HepG2 (cell line): ENCODE results near the gene CLIC1. TPM values are rescaled to one million over a fixed set of nuclear protein-coding genes. Genes with fewer than 3 reads are reported as not detected.
A peak's percentile ranks its signal among the peaks of the same experiment; 100 is the strongest.

Experiments
- AKAP8 ChIP-seq: sonication (generic); formaldehyde crosslinking; IDR thresholded peaks from 2 replicates; pipeline ENCODE4 v1.5.1; 2020; ENCODE audit warnings: mild to moderate bottlenecking, missing genetic modification reagents
- CCDC6 ChIP-seq: sonication (generic); formaldehyde crosslinking; IDR thresholded peaks from 2 replicates; pipeline ENCODE4 v1.8.1; 2022; ENCODE audit warnings: mild to moderate bottlenecking, missing genetic modification reagents, moderate library complexity
- CTCF ChIP-seq: sonication (generic); formaldehyde crosslinking; IDR thresholded peaks from 2 replicates; pipeline ENCODE4 v1.5.0; 2020; ENCODE audit warnings: mild to moderate bottlenecking, missing genetic modification reagents, moderate library complexity
- ELF4 ChIP-seq: sonication (generic); formaldehyde crosslinking; IDR thresholded peaks from 2 replicates; pipeline ENCODE4 v1.5.0; 2020; ENCODE audit warnings: missing genetic modification reagents, mild to moderate bottlenecking, moderate library complexity, borderline replicate concordance
- IKZF4 ChIP-seq: sonication (generic); formaldehyde crosslinking; IDR thresholded peaks from 2 replicates; pipeline ENCODE4 v1.5.1; 2020; ENCODE audit warnings: borderline replicate concordance, mild to moderate bottlenecking, low read depth, missing genetic modification reagents; ENCODE audit errors: not compliant biosample characterization
- LBX2 ChIP-seq: sonication (generic); formaldehyde crosslinking; IDR thresholded peaks from 2 replicates; pipeline ENCODE4 v1.5.0; 2020; ENCODE audit warnings: missing genetic modification reagents, mild to moderate bottlenecking, borderline replicate concordance
- NFKBIZ ChIP-seq: IDR thresholded peaks from 2 replicates; pipeline ENCODE4 v1.6.1; 2018; ENCODE audit warnings: missing genetic modification reagents, missing compliant biosample characterization
- PHF20 ChIP-seq: sonication (generic); formaldehyde crosslinking; IDR thresholded peaks from 2 replicates; pipeline ENCODE4 v1.5.0; 2020; ENCODE audit warnings: mild to moderate bottlenecking, missing genetic modification reagents
- THRA ChIP-seq: sonication (generic); formaldehyde crosslinking; IDR thresholded peaks from 2 replicates; pipeline ENCODE4 v1.4.0; 2020; ENCODE audit warnings: missing genetic modification reagents, borderline replicate concordance
- TOE1 ChIP-seq: sonication (generic); formaldehyde crosslinking; IDR thresholded peaks from 2 replicates; pipeline ENCODE4 v1.4.0; 2020; ENCODE audit warnings: mild to moderate bottlenecking, missing genetic modification reagents
- YEATS4 ChIP-seq: sonication (generic); formaldehyde crosslinking; IDR thresholded peaks from 2 replicates; pipeline ENCODE4 v1.4.0; 2020; ENCODE audit warnings: missing genetic modification reagents, borderline replicate concordance
- ZBTB37 ChIP-seq: sonication (generic); formaldehyde crosslinking; IDR thresholded peaks from 2 replicates; pipeline ENCODE4 v1.4.0; 2020; ENCODE audit warnings: mild to moderate bottlenecking, missing genetic modification reagents
- ZFYVE20 ChIP-seq: sonication (generic); formaldehyde crosslinking; IDR thresholded peaks from 2 replicates; pipeline ENCODE4 v1.8.0; 2023; ENCODE audit warnings: low read depth, mild to moderate bottlenecking, moderate library complexity, missing genetic modification reagents, borderline replicate concordance
- ZNF143 ChIP-seq: sonication (generic); formaldehyde crosslinking; IDR thresholded peaks from 2 replicates; pipeline ENCODE4 v1.4.0; 2020; ENCODE audit warnings: missing genetic modification reagents
- ZNF24 ChIP-seq: fragments of 450-650 bp; IDR thresholded peaks from 2 replicates; pipeline ENCODE4 v1.6.1; 2017; ENCODE audit warnings: antibody characterized with exemption, mild to moderate bottlenecking
- ZNF276 ChIP-seq: sonication (generic); formaldehyde crosslinking; IDR thresholded peaks from 2 replicates; pipeline ENCODE4 v1.4.0; 2020; ENCODE audit warnings: mild to moderate bottlenecking, low read depth, missing genetic modification reagents
- ZNF547 ChIP-seq: sonication (generic); formaldehyde crosslinking; IDR thresholded peaks from 2 replicates; pipeline ENCODE4 v1.5.1; 2020; ENCODE audit warnings: mild to moderate bottlenecking, missing genetic modification reagents
- ZNF605 ChIP-seq: sonication (generic); formaldehyde crosslinking; IDR thresholded peaks from 2 replicates; pipeline ENCODE4 v1.8.0; 2022; ENCODE audit warnings: mild to moderate bottlenecking, missing genetic modification reagents
- ZNF709 ChIP-seq: sonication (generic); formaldehyde crosslinking; IDR thresholded peaks from 2 replicates; pipeline ENCODE4 v1.5.0; 2020; ENCODE audit warnings: mild to moderate bottlenecking, missing genetic modification reagents
- ZNF713 ChIP-seq: sonication (generic); formaldehyde crosslinking; IDR thresholded peaks from 2 replicates; pipeline ENCODE4 v1.4.0; 2020; ENCODE audit warnings: mild to moderate bottlenecking, missing genetic modification reagents
- ZNF878 ChIP-seq: sonication (generic); formaldehyde crosslinking; IDR thresholded peaks from 2 replicates; pipeline ENCODE4 v1.8.1; 2023; ENCODE audit warnings: mild to moderate bottlenecking, missing genetic modification reagents, moderate library complexity
- ZNF883 ChIP-seq: sonication (generic); formaldehyde crosslinking; IDR thresholded peaks from 2 replicates; pipeline ENCODE4 v1.5.1; 2020; ENCODE audit warnings: mild to moderate bottlenecking, missing genetic modification reagents; ENCODE audit errors: not compliant biosample characterization
- ZSCAN29 ChIP-seq: sonication (generic); formaldehyde crosslinking; conservative IDR thresholded peaks from 2 replicates; pipeline ENCODE4 v1.4.0; 2020; ENCODE audit warnings: mild to moderate bottlenecking, missing genetic modification reagents
- polyA plus RNA-seq, 8 experiments: library from polyadenylated mRNA; depleted of rRNA in 3 of 8; stranded (reverse) in 7 of 8; unstranded in 1 of 8; fragments of >200 nt; fragmentation: Illumina TruSeq in 4 of 8; extraction: Trizol in 4 of 8; gene quantifications; 2 replicates each; pipeline versions ENCODE4 v1.2.1 to v1.2.3, GENCODE V29; 2011 to 2016; ENCODE audit warnings: low read depth in 4 of 8, missing spikeins in 1 of 8, mixed read lengths in 1 of 8; ENCODE audit not compliant: insufficient read depth in 1 of 8
- total RNA-seq, 5 experiments: library from RNA; depleted of rRNA; stranded (reverse); fragments of >200 nt; fragmentation: Illumina TruSeq; extraction: Trizol; gene quantifications; 2 replicates each; pipeline ENCODE4 v1.2.3, GENCODE V29; 2016; ENCODE audit warnings: low read depth in 1 of 5

Gene CLIC1
- total and polyA plus RNA-seq, 2 of the 13 experiments (the other 11 are each of a cell fraction or from before 2014, with no cell fraction given) = 602 to 891 TPM

GRCh38 chr6:31737315-31737990 is 1.1 kb upstream of the CLIC1 start (continued):
- TF ChIP-seq ZFYVE20 (CRISPR knock-in tag) = no peak
- TF ChIP-seq CTCF (CRISPR knock-in tag) = no peak
- TF ChIP-seq ELF4 = no peak
- TF ChIP-seq ZNF605 = no peak
- TF ChIP-seq ZNF709 (CRISPR knock-in tag) = peak; percentile 70; the same call in 1 of the 2 replicates
- no peak for TF ChIP-seq ZNF24
- peak; percentile 78; the same call in 1 of the 2 replicates for TF ChIP-seq THRA (CRISPR knock-in tag)
- TF ChIP-seq YEATS4 (CRISPR knock-in tag) = no peak; the same call in 1 of the 2 replicates
- TF ChIP-seq ZNF883 (CRISPR knock-in tag) = no peak
- TF ChIP-seq ZNF878 (CRISPR knock-in tag) = peak; percentile 54; the same call in 1 of the 2 replicates
- no peak for TF ChIP-seq ZSCAN29 (CRISPR knock-in tag)
- no peak for TF ChIP-seq LBX2
- no peak for TF ChIP-seq ZNF713
- no peak for TF ChIP-seq IKZF4
- TF ChIP-seq ZBTB37 (CRISPR knock-in tag) = no peak
- TF ChIP-seq ZNF143 (CRISPR knock-in tag) = 0 out of 2 replicates have a peak, but pooled peaks have one; percentile 14
- no peak for TF ChIP-seq ZNF547 (CRISPR knock-in tag)
- no peak for TF ChIP-seq AKAP8 (CRISPR knock-in tag)
- TF ChIP-seq TOE1 (CRISPR knock-in tag) = no peak
- TF ChIP-seq PHF20 = no peak
- no peak for TF ChIP-seq ZNF276 (CRISPR knock-in tag)
- 0 out of 2 replicates have a peak, but pooled peaks have one; percentile 21 for TF ChIP-seq CCDC6 (CRISPR knock-in tag)
- TF ChIP-seq NFKBIZ (CRISPR knock-in tag) = peak; percentile 61; the same call in 1 of the 2 replicates
